ENCODE results near the gene RXFP1. TPM values are rescaled to one million over a fixed set of nuclear protein-coding genes. Genes with fewer than 3 reads are reported as not detected.
"Not testable (repeated sequence)": the region's sequence is repeated elsewhere in the genome, so short reads cannot be mapped to it uniquely, and the experiment has no call there.

The RXFP1 gene
- polyA plus RNA-seq, 6 donors from 2014 or later = not detected

DNA sequence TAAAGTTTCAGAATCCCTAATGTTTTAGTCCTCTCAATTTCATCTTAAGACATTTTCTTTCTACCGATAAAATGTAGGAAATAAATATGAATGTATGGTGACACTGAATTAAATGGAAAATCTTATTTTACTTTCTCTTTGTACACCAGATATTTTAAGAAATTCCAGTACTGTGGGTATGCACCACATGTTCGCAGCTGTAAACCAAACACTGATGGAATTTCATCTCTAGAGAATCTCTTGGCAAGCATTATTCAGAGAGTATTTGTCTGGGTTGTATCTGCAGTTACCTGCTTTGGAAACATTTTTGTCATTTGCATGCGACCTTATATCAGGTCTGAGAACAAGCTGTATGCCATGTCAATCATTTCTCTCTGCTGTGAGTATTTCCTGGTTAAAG lies 123.1 kb downstream of the RXFP1 start:
- no peak overlapping the region for H3K4me3 Mint-ChIP-seq
- peaks cover 0 to 4% (median 1%) of the 10 kb centered on the region in 7 donors for H3K9me3 Mint-ChIP-seq
- no peak overlapping the region for H3K27ac Mint-ChIP-seq
- no peaks in the 10 kb centered on the region for H3K4me1 Mint-ChIP-seq
- H3K27me3 Mint-ChIP-seq = peaks cover 12 to 37% (median 27%) of the 10 kb centered on the region in 3 donors
- no peak for DNase-seq
- H3K36me3 Mint-ChIP-seq = peaks cover 4 to 7% of the 10 kb centered on the region in 2 donors
- ATAC-seq (ENCODE audit: low read depth in 2 of 2) = no peak

DNA sequence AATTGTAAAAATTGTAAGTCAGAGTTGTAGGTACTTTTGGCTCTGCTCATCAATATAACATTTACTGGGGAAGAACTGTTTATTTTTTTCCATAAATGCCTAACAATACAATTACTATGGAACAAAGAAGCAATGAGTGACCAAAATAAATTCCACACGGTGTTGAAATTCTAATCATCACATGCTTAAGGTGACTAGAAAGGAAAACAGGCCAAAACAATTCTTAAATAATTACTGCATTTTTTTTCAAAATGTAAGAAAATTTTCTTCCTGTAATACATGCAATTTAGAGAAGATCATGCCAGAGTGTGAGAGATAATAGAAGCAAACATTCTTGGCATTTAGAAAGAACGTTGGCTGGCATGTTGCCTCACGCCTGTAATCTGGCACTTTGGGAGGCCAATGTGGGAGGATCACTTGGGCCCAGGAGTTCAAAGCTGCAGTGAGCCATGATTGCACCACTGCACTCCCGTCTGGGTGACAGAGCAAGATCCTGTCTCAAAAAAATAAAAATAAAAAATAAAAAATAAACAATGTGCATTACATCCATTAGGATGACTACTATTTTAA lies 127.5 kb downstream of the RXFP1 start:
- no peak overlapping the region for H3K27ac Mint-ChIP-seq
- no peak for ATAC-seq (ENCODE audit: low read depth in 2 of 2)
- H3K4me3 Mint-ChIP-seq = no peak overlapping the region
- no peaks in the 10 kb centered on the region for H3K36me3 Mint-ChIP-seq
- no peak for DNase-seq
- no peaks in the 10 kb centered on the region for H3K4me1 Mint-ChIP-seq
- no peaks in the 10 kb centered on the region for H3K9me3 Mint-ChIP-seq
- peaks cover 11 to 14% (median 12%) of the 10 kb centered on the region in 3 donors for H3K27me3 Mint-ChIP-seq

DNA sequence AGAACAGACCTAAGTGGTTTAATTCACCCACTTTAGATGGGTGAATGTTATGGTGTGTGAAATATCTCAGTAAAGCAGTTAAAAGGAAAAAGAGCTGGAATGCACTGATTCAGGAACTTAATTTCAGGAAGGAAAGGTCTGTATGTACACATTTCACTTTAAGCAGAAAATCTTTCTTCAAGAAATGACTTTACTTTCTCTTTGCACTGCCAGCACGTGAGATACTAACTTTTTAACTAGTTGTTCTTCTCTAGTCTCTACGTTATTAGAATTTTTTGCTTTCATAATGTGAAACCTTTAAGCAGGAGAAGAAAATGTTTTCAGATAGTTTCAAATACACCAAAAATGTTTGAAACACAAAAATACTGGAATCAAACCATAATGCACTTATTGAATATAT lies 131.2 kb downstream of the RXFP1 start:
- no peaks in the 10 kb centered on the region for H3K36me3 Mint-ChIP-seq
- no peak overlapping the region for H3K27ac Mint-ChIP-seq
- no peak for DNase-seq
- peaks cover 0 to 9% (median 6%) of the 10 kb centered on the region in 3 donors for H3K27me3 Mint-ChIP-seq
- H3K4me1 Mint-ChIP-seq = no peaks in the 10 kb centered on the region
- peak overlapping the region in 1 of 8 donors; percentile 13 for H3K4me3 Mint-ChIP-seq
- no peak for ATAC-seq (ENCODE audit: low read depth in 2 of 2)
- peaks cover 0 to 1% (median 0%) of the 10 kb centered on the region in 7 donors for H3K9me3 Mint-ChIP-seq

DNA sequence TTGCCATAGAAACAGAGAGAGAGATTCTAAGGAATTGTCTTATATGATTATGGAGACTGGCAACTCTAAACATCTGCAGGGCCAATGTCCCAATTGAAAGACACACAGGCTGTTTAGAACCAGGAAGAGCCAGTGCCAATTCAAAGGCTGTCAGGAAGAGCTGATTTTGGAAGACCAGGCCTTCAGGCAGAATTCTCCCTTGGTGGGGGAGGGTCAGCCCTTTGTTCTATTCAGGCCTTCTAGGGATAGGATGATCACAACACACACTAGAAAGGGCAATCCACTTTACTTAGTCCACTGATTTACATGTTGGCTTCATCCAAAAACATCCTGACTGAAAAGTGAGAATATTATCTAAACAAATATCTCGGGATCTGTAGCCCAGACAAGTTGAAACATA lies 134.8 kb downstream of the RXFP1 start:
- ATAC-seq (ENCODE audit: low read depth in 2 of 2) = no peak

DNA sequence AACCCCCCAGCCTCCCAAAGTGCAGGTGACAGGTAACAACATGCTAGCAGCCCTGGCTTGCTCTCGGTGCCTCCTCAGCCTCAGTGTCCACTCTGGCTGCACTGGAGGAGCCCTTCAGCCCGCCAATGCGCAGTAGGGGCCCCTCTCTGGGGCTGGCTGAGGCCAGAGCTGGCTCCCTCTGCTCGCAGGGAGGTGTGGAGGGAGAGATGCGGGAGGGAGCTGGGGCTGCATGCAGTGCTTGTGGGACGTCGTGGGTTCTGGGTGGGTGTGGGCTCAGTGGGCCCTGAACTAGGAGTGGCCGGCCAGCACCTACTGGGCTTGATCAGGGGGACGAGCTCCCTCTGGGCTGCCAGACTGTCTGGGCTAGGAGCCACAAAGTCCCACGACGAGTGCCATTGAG lies 135.6 kb downstream of the RXFP1 start:
- H3K4me3 Mint-ChIP-seq = no peak overlapping the region
- H3K9me3 Mint-ChIP-seq = peaks cover 0 to 1% (median 0%) of the 10 kb centered on the region in 7 donors
- DNase-seq (no peak), ATAC-seq (ENCODE audit: low read depth in 2 of 2) (no peak)
- H3K27ac Mint-ChIP-seq = no peak overlapping the region
- H3K27me3 Mint-ChIP-seq = peaks cover 10 to 16% (median 15%) of the 10 kb centered on the region in 3 donors
- H3K36me3 Mint-ChIP-seq = no peaks in the 10 kb centered on the region
- H3K4me1 Mint-ChIP-seq = no peaks in the 10 kb centered on the region

More for the DNA sequence above, 134.8 kb downstream of the RXFP1 start:
- DNase-seq = no peak
- no peak overlapping the region for H3K4me3 Mint-ChIP-seq
- H3K36me3 Mint-ChIP-seq = no peaks in the 10 kb centered on the region
- peaks cover 10 to 16% (median 15%) of the 10 kb centered on the region in 3 donors for H3K27me3 Mint-ChIP-seq
- H3K9me3 Mint-ChIP-seq = peaks cover 0 to 1% (median 0%) of the 10 kb centered on the region in 7 donors
- H3K4me1 Mint-ChIP-seq = no peaks in the 10 kb centered on the region
- H3K27ac Mint-ChIP-seq = no peak overlapping the region

DNA sequence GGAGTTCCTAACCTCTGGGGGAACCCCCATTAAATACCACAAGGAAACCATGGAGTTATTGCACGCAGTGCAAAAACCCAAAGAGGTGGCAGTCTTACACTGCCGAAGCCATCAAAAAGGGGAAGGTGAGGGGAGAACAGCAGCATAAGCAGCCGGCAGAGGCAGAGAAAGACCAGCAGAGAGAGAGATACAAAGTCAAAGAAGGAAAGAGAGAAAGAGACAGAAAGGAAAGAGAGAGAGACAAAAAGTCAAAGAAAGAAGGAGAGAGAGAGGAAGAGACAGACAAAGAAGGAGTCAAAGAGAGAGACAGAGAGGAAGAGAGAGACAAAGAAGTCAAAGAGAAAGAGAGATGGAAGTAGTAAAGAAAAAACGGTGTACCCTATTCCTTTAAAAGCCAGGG lies 141.6 kb downstream of the RXFP1 start:
- H3K4me1 Mint-ChIP-seq; DNase-seq; ATAC-seq (ENCODE audit: low read depth in 2 of 2); H3K9me3 Mint-ChIP-seq; H3K4me3 Mint-ChIP-seq; H3K36me3 Mint-ChIP-seq: not testable (repeated sequence)
- Mint-ChIP-seq H3K27ac (peak overlapping the region in 1 of 6 donors; percentile 17), H3K27me3 (peaks cover 4 to 16% (median 10%) of the 10 kb centered on the region in 3 donors)

DNA sequence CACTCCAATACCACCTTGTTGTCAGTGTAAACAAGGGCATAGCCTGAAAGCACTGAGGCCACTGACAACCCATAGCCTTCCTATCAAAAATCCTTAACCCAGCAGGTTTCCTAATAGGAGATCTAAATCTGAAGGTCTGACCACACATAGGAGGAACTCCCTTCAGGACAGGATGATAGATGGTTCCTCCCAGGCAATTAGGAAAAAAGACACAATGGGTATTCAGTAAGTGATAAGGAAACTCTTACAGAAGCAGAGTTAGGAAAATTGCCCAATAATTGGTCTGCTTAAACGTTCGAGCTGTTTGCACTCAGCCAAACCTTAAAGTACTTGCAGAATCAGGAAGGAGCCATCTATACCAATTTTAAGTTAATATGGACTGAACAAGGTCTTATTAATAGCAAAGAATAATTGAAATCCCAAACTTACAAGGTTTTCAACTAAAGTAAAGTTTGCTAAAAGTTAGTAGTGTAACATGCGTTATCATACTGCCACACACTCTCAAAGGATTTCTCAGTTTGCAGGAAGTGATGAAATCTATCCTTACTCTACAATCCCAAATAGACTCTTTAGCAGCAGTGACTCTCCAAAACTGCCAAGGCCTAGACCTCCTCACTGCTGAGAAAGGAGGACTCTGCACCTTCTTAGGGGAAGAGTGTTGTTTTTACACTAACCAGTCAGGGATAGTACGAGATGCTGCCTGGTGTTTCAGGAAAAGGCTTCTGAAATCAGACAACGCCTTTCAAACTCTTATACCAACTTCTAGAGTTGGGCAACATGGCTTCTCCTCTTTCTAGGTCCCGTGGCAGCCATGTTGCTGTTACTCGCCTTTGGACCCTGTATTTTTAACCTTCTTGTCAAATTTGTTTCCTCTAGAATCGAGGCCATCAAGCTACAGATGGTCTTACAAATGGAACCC lies 142.3 kb downstream of the RXFP1 start:
- H3K4me1 Mint-ChIP-seq; H3K36me3 Mint-ChIP-seq; ATAC-seq (ENCODE audit: low read depth in 2 of 2); H3K9me3 Mint-ChIP-seq; DNase-seq; H3K27me3 Mint-ChIP-seq; H3K27ac Mint-ChIP-seq; H3K4me3 Mint-ChIP-seq: not testable (repeated sequence)

DNA sequence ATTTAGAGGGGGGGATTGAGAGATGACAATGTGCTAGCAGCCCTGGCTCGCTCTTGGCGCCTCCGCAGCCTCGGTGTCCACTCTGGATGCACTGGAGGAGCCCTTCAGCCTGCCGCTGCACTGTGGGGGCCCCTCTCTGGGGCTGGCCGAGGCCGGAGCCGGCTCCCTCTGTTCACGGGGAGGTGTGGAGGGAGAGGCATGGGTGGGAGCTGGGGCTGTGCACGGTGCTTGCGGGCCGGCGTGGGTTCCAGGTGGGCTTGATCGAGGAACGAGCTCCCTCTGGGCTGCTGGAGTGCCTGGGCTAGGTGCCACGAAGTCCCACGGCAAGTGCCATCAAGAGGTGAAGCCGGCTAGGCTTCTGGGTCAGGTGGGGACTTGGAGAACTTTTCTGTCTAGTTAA lies 143.1 kb downstream of the RXFP1 start:
- H3K9me3 Mint-ChIP-seq = no peaks in the 10 kb centered on the region
- DNase-seq = no peak
- peaks cover 0 to 2% (median 2%) of the 10 kb centered on the region in 3 donors for H3K27me3 Mint-ChIP-seq
- peak overlapping the region in 1 of 8 donors; percentile 12 for H3K4me3 Mint-ChIP-seq
- H3K36me3 Mint-ChIP-seq = no peaks in the 10 kb centered on the region
- no peak overlapping the region for H3K27ac Mint-ChIP-seq
- no peak for ATAC-seq (ENCODE audit: low read depth in 2 of 2)
- H3K4me1 Mint-ChIP-seq = peaks cover 0 to 3% (median 0%) of the 10 kb centered on the region in 3 donors

DNA sequence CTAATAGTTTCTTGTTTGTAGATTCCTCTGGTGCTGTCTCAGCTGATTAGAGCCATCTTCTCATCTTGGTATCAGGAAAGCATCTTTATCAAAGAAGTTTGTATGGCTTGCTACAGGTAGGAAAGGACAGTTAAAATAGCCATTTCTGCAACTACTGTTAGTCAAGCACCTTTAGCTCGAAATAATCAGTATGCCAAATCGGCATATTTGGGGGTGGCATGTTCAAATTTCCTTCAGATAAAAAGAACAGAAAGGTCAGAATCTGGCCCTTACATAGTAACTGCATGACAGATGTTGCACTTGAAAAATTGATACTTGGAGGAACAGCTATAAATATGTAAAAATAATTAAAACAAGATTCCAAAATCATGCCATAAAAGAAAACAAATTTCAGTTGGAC lies 145.2 kb downstream of the RXFP1 start:
- H3K4me3 Mint-ChIP-seq = peak overlapping the region in 1 of 8 donors; percentile 14
- ATAC-seq (ENCODE audit: low read depth in 2 of 2) (no peak), DNase-seq (no peak)
- no peak overlapping the region for H3K27ac Mint-ChIP-seq
- no peaks in the 10 kb centered on the region for H3K9me3 Mint-ChIP-seq
- no peaks in the 10 kb centered on the region for H3K27me3 Mint-ChIP-seq
- peaks cover 6 to 13% (median 8%) of the 10 kb centered on the region in 3 donors for H3K4me1 Mint-ChIP-seq
- no peaks in the 10 kb centered on the region for H3K36me3 Mint-ChIP-seq

DNA sequence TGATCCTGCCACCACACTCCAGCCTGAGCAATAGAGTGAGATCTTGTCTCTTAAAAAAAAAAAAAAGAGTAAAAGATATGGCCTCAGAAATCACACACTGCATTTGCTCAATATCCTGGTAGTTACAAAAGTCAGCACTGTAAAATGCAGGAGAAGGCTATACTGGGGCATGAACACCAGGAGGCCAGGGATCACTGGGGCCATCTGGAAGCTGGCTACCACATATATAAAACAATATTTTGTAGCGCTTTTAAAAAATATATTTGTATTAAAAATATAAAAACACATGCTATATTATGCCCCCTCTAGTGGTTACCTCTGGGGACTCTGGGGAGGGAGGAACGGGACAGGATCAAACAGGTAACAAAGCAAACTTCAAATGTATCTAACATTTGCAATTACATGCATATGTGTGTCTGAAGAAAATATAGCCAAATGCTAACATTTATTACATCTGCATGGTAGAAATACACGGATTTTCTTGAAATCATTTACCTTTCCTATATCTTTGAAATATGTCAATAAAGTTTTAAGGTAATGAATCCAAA lies 146.0 kb downstream of the RXFP1 start:
- DNase-seq = peak; percentile 2
- Mint-ChIP-seq H3K4me1 (peaks cover 8 to 20% (median 14%) of the 10 kb centered on the region in 3 donors), H3K4me3 (no peak overlapping the region), H3K36me3 (no peaks in the 10 kb centered on the region), H3K27me3 (no peaks in the 10 kb centered on the region), H3K9me3 (no peaks in the 10 kb centered on the region), H3K27ac (no peak overlapping the region)
- ATAC-seq (ENCODE audit: low read depth in 2 of 2) = no peak

DNA sequence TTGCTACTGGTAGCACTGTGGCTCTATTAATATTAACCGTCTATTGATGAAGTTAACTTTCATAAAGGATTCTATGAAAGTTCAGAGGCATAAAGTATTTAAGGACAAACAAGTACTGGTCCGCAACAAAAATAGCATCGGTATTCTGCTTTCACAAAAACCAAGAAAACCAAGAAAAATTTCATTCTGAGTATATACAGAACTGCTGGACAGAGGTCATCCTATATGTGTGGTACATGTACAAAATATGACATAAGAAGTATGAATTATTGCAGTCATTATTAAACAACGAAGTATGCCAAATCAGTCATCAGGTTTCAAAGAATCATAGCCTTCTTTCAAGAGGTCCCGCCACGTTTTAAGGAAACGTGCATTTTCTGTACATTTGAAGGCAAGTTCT lies 147.6 kb downstream of the RXFP1 start:
- no peaks in the 10 kb centered on the region for H3K36me3 Mint-ChIP-seq
- no peaks in the 10 kb centered on the region for H3K9me3 Mint-ChIP-seq
- peaks cover 10 to 23% (median 14%) of the 10 kb centered on the region in 3 donors for H3K4me1 Mint-ChIP-seq
- H3K4me3 Mint-ChIP-seq = peak overlapping the region in 1 of 8 donors; percentile 74
- H3K27ac Mint-ChIP-seq = no peak overlapping the region
- ATAC-seq (ENCODE audit: low read depth in 2 of 2) = no peak
- no peaks in the 10 kb centered on the region for H3K27me3 Mint-ChIP-seq
- DNase-seq = no peak

DNA sequence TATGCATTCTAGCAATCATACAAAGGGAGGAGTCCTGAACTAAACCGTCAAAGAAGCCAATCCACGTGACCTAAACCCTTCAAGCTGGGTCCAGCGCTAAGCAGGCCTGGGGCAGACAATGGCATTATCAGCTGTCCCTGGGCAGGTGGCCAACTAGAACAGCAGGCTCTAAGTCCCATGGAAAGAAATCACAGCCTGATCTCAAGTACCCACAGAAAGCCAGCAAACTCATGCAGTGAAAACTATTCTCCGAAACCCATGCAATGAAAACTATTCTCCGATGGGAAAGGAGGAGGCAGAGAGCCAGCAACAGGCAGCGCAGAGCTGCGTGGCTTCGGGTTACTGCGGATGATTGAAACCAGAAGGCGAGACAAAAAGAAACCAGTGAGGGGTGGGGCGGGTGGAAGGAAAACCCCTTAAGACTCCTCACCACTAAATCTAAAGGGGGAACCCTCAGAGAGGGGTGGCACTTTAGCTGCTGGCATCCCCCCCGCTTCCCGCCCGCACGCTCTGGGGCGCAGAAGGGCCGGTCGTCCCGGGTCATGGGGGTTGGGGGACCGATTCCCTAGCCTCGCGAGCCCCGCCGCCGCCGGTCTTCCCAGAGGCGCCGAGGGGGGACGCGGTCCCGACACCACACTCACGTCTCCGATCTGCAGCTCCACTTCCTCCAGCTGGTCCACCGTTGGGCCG lies 149.4 kb downstream of the RXFP1 start:
- no peaks in the 10 kb centered on the region for H3K9me3 Mint-ChIP-seq
- H3K4me1 Mint-ChIP-seq = peaks cover 10 to 23% (median 14%) of the 10 kb centered on the region in 3 donors
- DNase-seq (peak; percentile 70), ATAC-seq (ENCODE audit: low read depth in 2 of 2) (peak; percentile 44 to 50)
- no peaks in the 10 kb centered on the region for H3K27me3 Mint-ChIP-seq
- peak overlapping the region; percentile 88 to 98 (median 96) for H3K27ac Mint-ChIP-seq
- H3K4me3 Mint-ChIP-seq = peak overlapping the region; percentile 84 to 99 (median 94)
- no peaks in the 10 kb centered on the region for H3K36me3 Mint-ChIP-seq

DNA sequence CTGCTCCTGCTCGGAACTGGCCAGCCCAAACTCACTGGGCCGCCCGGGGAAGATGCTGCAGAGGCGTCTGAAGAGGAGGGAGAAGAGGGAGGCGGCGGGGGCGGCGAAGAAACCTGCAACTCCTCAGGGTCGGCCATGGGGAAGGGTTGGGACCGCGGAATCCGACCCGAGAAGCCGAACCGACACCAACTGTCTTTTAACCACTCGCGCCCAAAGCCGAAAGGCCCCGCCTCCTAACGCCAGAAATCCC lies 149.9 kb downstream of the RXFP1 start, which contains the start of gene C4orf46:
Gene C4orf46, minus strand, starts transcription at position 223 of the 250 bp plus-strand sequence. Its CDS starts 86 bp downstream, at position 137.
- ATAC-seq (ENCODE audit: low read depth in 2 of 2) (no peak), DNase-seq (no peak)
- no peaks in the 10 kb centered on the region for H3K27me3 Mint-ChIP-seq
- H3K4me1 Mint-ChIP-seq = peaks cover 10 to 23% (median 14%) of the 10 kb centered on the region in 3 donors
- no peaks in the 10 kb centered on the region for H3K9me3 Mint-ChIP-seq
- H3K4me3 Mint-ChIP-seq = peak within 1 kb of the TSS; percentile 84 to 99 (median 94)
- H3K36me3 Mint-ChIP-seq = no peaks in the 10 kb centered on the region
- peak within 1 kb of the TSS; percentile 88 to 98 (median 98) for H3K27ac Mint-ChIP-seq

Data from naive B cell (primary cell).